BE2C (cell line): Measurements from ENCODE around the gene FST. TPM values are rescaled to one million over a fixed set of nuclear protein-coding genes. Genes with fewer than 3 reads are reported as not detected.

Experiments
- DNase-seq: peaks from one replicate; pipeline ENCODE4 v3.0.0-alpha.2; 2020
- H3K27me3 ChIP-seq: fragments of 250-450 bp; sonication (Bioruptor Pico); 2 replicates; pipeline ENCODE4 v1.5.1; 2020; ENCODE audit warnings: mild to moderate bottlenecking
- H3K36me3 ChIP-seq: fragments of 250-450 bp; sonication (Bioruptor Pico); 2 replicates; pipeline ENCODE4 v1.5.1; 2020; ENCODE audit warnings: mild to moderate bottlenecking
- H3K4me1 ChIP-seq: fragments of 250-450 bp; sonication (Bioruptor Pico); 2 replicates; pipeline ENCODE4 v1.5.1; 2020
- H3K4me3 ChIP-seq: 2 replicates; pipeline ENCODE4 v1.5.1; 2011; ENCODE audit warnings: low read depth, low read length
- H3K9me3 ChIP-seq: fragments of 250-450 bp; sonication (Bioruptor Pico); 2 replicates; pipeline ENCODE4 v1.5.1; 2020
- polyA plus RNA-seq: library from polyadenylated mRNA; unstranded; fragments of >200 nt; gene quantifications from one replicate; pipeline ENCODE4 v1.2.1, GENCODE V29; 2012; ENCODE audit warnings: low read depth, missing spikeins; ENCODE audit not compliant: insufficient read length, insufficient read depth
- TF ChIP-seq, protein P1 (sequence below): IDR thresholded peaks from 2 replicates; pipeline ENCODE4 v1.5.1; 2012; ENCODE audit warnings: mild to moderate bottlenecking, low read depth, low read length

FST gene, protein sequence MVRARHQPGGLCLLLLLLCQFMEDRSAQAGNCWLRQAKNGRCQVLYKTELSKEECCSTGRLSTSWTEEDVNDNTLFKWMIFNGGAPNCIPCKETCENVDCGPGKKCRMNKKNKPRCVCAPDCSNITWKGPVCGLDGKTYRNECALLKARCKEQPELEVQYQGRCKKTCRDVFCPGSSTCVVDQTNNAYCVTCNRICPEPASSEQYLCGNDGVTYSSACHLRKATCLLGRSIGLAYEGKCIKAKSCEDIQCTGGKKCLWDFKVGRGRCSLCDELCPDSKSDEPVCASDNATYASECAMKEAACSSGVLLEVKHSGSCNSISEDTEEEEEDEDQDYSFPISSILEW
- polyA plus RNA-seq: not detected

DNA sequence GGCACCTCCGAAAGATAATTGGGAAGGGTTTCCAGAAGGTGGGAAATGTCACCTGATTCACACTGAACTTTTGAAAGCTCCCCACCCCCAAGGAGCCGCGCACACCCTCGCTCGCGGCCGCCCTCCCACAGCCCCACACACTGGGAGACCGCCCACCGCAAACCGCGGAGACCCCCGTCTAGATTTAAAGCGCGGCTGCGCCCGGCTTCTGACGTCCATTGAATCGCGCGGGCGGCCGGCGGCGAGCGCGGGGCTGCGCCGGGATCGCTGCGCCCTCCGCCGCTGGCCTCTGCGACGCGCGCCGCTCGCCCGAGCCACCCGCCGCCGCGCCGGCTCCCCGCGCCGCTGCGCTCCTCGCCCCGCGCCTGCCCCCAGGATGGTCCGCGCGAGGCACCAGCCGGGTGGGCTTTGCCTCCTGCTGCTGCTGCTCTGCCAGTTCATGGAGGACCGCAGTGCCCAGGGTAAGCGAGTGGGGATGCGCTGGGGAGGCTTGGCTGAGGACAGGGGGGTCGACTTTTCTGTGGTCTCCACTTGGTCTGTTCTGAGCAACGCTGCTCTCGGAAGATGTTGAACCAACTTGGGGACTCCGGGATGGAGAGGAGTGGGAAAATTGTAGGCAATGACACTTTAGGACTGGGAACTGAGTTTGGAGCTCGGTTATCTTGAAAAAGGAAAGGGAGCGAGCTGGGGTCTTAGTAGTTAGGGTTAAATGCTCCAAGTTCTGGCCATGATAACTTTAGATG is at the start of gene FST:
FST (plus strand) TSS at position 214 of the 743 bp plus-strand sequence; CDS start at position 377, 163 bp downstream.
- H3K4me3 ChIP-seq: no peak within 1 kb of the TSS
- H3K27me3 ChIP-seq: peaks cover 59% of the 10 kb centered on the region
- DNase-seq: no peak
- TF ChIP-seq, protein P1, sequence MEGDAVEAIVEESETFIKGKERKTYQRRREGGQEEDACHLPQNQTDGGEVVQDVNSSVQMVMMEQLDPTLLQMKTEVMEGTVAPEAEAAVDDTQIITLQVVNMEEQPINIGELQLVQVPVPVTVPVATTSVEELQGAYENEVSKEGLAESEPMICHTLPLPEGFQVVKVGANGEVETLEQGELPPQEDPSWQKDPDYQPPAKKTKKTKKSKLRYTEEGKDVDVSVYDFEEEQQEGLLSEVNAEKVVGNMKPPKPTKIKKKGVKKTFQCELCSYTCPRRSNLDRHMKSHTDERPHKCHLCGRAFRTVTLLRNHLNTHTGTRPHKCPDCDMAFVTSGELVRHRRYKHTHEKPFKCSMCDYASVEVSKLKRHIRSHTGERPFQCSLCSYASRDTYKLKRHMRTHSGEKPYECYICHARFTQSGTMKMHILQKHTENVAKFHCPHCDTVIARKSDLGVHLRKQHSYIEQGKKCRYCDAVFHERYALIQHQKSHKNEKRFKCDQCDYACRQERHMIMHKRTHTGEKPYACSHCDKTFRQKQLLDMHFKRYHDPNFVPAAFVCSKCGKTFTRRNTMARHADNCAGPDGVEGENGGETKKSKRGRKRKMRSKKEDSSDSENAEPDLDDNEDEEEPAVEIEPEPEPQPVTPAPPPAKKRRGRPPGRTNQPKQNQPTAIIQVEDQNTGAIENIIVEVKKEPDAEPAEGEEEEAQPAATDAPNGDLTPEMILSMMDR: no peak
- H3K4me1 ChIP-seq: no peaks in the 10 kb centered on the region
- no peaks in the 10 kb centered on the region for H3K36me3 ChIP-seq
- no peaks in the 10 kb centered on the region for H3K9me3 ChIP-seq

GRCh38 chr5:53431665-53432064 is 48.8 kb upstream of the FST start:
- H3K36me3 ChIP-seq: no peaks in the 10 kb centered on the region
- TF ChIP-seq, protein P1: no peak
- no peaks in the 10 kb centered on the region for H3K9me3 ChIP-seq
- no peak overlapping the region for H3K4me3 ChIP-seq
- no peaks in the 10 kb centered on the region for H3K4me1 ChIP-seq
- no peak for DNase-seq
- H3K27me3 ChIP-seq: no peaks in the 10 kb centered on the region; the same call in 1 of the 2 replicates

DNA sequence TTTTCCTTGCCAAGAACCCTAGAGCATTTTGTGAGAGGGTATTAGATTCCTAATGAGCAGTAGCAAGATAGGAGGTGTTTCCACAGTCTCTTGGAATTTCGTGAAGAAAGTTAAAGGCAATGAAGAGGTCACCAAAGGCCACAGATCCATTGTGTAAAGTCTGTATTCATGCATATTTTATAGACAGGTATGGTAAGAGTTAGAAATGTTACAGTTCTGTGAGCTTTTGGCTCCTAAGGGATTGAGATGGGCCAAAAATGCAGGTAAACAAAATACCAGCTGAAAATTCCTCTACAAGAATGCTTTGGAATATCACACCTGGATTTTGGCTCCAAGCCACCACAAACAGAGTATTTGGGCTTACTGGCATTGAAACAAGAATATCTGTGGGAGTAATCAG is 47.4 kb upstream of the FST start:
- no peak overlapping the region for H3K4me3 ChIP-seq
- no peaks in the 10 kb centered on the region for H3K9me3 ChIP-seq
- H3K4me1 ChIP-seq: no peaks in the 10 kb centered on the region
- no peak for DNase-seq
- TF ChIP-seq, protein P1: no peak
- no peaks in the 10 kb centered on the region for H3K36me3 ChIP-seq
- H3K27me3 ChIP-seq: no peaks in the 10 kb centered on the region

GRCh38 chr5:53434541-53434940 is 45.9 kb upstream of the FST start:
- H3K36me3 ChIP-seq: no peaks in the 10 kb centered on the region
- TF ChIP-seq, protein P1: no peak
- no peaks in the 10 kb centered on the region for H3K27me3 ChIP-seq
- H3K4me3 ChIP-seq: no peak overlapping the region
- DNase-seq: no peak
- no peaks in the 10 kb centered on the region for H3K4me1 ChIP-seq
- no peaks in the 10 kb centered on the region for H3K9me3 ChIP-seq

DNA sequence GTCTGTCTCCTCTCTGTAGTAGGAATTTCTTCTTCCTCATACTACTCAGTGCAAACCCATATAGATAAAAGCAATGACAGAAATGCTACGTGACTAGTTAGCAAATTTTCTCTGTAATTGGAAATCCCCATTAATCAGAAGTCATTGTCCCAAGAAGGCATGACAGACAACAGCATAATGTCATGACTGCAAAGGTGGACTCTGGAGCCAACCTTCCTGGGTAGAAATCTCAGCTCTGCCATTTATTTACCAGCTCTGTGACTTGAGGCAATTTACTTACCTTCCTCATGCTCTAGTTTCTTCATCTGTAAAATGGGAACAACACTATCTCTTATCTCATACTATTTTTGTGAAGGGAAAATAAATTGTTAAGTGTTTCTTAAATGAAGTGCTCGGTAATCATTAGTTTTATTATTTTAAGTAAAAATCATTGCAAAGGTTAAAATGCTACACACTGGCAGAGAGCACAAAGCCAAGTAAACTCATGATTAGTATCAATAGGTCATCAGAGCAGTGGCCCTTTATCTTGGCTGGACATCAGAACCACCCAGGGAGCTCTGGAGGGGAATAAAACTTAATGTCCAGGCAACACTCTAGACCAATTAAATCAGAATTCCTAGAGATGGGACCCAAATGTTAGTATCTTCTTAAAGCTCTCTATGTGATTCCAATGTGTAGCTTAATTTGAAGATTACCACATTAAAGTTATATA is 43.8 kb upstream of the FST start:
- no peak for DNase-seq
- TF ChIP-seq, protein P1: no peak
- H3K27me3 ChIP-seq: no peaks in the 10 kb centered on the region
- H3K9me3 ChIP-seq: no peaks in the 10 kb centered on the region
- no peaks in the 10 kb centered on the region for H3K4me1 ChIP-seq
- no peak overlapping the region for H3K4me3 ChIP-seq
- no peaks in the 10 kb centered on the region for H3K36me3 ChIP-seq
